NCI-H748 (cell line): Measurements from ENCODE around the gene ANK3.
"Not testable (repeated sequence)": the region's sequence is repeated elsewhere in the genome, so short reads cannot be mapped to it uniquely, and the experiment has no call there.

Experiments used
- DNase-seq: peaks from one replicate; lab custom pipeline; 2025; ENCODE audit not compliant: unreplicated experiment; lab: John Stamatoyannopoulos, UW

ANK3 gene

GRCh38 chr10:60043561-60044241 is 346.0 kb downstream of the ANK3 start:
- DNase-seq, result no peak

DNA sequence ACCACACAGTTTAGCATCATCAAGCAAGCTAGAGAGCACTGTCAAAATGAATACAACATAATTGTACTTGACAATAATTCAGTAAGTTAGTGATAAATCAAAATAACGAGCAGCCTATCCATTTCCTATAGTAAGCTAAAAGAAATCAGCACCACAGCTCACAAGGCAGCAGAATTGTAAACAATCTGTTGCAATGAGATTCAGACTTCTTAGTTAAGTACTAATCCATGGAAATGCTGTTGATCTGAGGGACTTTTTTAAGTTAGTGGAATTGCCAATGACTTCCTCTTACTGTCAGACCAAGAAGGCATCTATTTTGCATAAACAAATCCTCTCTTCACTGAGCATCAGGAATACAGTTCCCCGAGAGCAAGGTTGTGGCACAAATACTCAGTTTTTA is 346.8 kb downstream of the ANK3 start:
- peak; percentile 44 for DNase-seq

DNA sequence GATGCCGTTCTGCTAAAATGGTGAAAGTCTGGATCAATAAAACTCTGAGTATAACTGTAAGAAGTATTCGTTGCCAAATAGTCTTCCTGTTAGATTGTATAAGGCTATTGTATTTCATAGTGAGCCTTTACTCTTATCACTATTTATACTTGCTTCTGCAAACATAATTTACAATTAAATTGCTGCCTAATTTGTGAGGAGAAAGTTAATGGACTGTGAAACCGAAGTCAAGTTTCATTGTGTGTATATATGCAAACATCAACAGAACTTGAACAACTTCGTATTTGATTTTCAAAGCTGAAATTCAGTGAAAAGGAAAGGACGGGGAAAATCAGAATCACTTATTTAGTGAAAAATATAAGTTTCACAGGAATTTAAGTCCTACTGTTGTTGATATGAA is 347.4 kb downstream of the ANK3 start:
- peak; percentile 88 for DNase-seq

GRCh38 chr10:60041489-60042133 is 348.1 kb downstream of the ANK3 start:
- DNase-seq, result peak; percentile 32

- DNase-seq, result no peak
Measured at GRCh38 chr10:60040014-60040662, 349.5 kb downstream of the ANK3 start.

DNA sequence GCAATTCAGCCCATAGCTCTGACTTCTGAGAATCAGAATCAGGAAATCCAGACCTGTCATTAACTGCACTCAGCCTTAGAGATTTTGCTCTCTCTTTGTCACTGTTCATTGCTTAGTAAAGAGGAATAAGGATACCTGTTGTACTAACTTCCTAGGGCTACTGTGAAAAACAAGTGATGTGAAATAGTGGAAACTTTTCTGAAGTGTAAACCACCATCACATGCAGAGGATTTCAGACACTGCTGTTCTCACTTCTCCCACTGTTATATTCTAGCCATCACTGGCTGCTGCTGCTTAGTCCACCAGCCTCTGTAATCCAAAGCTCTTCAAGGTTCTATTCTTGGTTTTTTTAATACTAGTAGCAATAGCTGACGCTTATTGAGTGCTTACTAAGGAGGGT is 353.7 kb downstream of the ANK3 start:
- no peak for DNase-seq

DNA sequence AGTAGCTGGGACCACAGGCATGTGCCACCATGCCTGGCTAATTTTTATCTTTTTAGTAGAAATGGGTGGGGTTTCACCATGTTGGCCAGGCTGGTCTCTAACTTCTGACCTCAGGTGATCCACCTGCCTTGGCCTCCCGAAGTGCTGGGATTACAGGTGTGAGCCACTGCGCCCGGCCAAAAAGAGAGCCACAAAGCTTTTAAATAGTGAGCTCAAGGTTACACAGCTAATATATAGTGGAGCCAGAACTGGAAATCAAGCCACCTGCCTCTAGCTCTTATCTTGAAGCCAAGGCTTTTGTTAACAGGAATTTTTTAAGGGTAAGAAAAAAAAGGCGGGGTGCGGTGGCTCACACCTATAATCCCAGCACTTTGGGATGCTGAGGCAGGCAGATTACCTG is 354.3 kb downstream of the ANK3 start:
- not testable (repeated sequence) for DNase-seq

DNA sequence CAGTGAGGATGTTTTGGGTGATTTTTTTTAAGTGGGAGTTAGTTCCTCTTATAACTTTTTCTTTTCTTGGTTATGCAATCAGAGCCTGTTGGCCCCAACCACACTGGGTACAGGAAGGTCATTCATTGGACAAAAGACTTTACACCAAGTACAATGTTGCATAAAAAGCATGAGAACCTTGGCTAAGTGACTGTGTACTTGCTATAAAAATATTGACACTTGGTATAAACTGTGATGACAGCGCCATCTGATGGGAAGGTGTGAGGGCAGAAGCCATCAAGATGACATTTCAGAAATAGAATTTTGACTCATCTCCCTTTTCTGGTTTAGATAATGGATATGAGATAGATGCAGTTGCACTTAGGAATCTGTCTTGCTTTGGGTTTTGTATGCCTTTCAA is 357.0 kb downstream of the ANK3 start:
- DNase-seq, result peak; percentile 68

GRCh38 chr10:60031664-60032063 is 358.0 kb downstream of the ANK3 start:
- DNase-seq, result no peak

- DNase-seq, result no peak
Measured at GRCh38 chr10:60031183-60031582, 358.5 kb downstream of the ANK3 start.

DNA sequence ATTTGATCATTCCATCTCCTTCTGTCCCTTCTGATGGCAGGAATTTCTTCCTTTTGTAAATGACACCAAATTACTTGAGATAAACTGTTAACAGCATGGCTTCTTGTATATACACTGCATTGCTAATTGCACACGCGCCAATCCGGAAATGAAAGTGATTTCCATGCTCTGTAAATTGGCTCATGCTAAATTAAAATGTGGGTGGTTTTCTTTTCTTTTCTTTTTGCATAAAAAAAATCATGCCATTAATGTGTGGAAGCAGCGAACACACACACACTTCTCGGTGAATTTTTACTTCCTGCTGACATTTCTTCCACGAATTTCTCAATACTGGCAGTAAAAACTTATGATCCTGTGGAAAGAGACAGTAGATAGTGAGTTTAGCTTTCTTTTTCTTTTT is 360.2 kb downstream of the ANK3 start:
- DNase-seq, result peak; percentile 5

DNA sequence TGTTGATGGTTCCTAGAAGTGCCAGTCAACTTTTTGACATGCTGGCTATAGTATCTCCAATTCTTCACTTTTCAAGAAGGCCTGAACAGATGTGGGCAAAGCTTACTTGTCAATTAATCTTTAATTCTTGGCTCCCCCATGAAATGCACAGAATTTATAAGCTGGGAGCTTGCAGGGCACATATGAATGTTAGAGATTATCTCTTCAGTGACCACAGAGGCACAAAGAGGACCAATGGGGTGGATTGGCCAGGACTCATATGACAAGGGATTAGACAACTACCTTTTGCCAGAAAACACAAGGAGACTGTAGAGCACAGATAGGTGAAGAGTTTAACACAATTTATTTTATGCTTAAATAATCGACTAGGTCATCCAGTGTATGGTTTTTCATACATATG is 361.6 kb downstream of the ANK3 start:
- no peak for DNase-seq

DNA sequence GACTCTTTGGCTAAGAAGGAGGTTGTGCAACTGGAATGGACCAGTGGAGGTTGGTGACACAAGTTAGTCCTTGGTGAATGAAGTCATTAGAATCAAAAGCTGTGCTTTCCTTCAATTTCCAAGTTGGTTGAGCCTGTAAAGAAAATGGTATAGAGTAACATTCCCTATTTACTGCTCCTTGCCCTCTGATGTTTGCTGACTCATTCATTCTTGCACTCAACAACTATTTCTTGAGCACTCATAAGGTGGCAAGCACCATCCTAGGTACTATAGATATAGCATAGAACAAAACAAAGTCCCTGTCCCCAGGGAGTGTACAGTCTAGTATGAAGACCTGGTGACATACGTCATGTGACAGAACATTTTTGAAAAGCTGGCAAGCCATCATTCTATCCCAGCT is 364.4 kb downstream of the ANK3 start:
- DNase-seq, result no peak

- DNase-seq, result no peak
Measured at GRCh38 chr10:60024506-60024905, 365.2 kb downstream of the ANK3 start.

DNA sequence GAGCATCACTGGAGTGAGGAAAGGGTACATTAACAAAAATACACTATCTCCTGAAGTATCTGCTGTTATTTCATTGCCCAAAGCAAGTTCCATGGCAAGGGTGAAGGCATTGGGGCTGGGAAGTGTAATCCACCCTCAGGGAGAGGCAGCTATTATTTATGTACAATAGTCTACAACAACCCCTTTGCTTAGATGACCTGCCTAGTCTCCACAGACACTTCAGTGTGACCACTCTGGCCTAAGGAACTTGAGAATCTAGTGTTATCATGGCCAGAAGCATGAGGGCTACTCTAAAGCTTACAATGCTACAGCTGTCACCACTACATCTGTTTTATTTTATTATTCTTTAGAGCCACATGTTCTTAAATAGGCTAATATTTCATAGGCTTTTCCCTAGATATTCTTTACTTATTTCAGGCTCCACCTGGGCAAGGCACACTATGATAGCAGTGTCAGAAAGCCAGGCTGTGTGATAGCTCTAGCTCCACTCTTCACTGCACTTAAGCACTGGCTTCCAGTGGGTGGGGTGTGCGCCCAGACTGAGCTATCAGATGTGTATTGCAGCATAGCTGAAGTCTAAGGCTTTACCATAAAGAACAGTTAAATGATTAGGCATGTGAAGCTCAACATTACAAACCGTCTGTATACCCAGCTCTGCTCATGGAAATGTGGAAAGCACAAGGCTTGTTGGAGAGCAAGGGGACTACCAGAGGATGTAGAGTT is 366.4 kb downstream of the ANK3 start:
- no peak for DNase-seq

DNA sequence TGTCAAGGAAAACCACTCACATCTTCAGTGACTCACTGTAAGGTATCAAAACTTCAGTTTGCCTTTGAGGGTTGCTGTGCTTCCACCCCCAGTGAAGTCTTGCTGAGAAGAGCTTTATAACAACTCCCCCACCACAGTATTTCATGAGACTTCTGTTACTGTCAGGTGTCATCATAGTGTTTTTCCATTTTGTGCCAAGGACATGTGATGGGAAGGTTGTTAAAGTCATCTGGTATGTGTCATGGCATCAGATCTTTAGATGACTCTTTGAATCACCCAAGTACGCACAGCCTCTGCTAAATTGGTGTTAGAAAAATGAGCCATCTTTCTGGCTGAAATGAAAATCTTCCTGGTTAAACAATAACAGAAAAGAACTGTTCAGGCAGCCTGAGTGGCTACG is 368.3 kb downstream of the ANK3 start:
- no peak for DNase-seq

DNA sequence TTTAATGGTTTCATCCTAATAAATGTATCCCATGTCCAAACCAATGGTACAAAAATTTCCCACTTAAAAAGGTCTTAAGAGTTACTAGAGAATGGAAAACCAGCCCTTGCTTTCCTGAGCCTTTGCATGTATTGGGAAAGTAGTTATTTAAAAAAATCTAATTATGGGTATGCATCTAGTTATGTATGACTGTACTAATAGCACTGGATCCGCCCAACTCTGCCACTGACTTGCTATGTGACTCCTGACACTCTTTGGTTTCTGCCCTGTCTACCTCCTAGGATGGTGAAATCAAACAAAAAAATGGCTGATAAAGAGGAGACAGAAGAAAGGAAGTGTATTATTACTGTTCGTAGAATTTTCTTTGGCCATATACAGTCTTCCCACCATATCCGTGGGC is 372.9 kb downstream of the ANK3 start:
- DNase-seq, result no peak

- no peak for DNase-seq
Measured at GRCh38 chr10:60009710-60010383, 379.8 kb downstream of the ANK3 start.

DNA sequence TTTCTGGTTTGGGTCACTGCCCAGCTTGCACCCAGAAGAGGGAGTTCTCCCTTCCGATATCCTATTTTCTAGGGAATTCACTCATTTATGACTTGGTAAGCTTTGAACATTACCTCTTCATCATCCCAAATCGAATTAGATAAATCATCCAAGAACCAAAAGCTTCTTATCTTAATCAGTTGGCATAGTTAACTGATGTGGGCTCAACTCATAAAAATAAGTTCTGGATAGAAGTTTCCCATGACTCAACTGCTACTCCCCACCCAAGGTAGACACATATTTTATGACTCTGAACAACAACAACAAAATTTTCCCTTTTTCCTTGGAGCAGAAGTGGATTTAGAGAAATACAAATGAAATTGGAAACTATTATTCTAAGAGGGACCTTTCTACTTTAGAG is 380.4 kb downstream of the ANK3 start:
- no peak for DNase-seq

- DNase-seq, result no peak
Measured at GRCh38 chr10:60008816-60009215, 380.9 kb downstream of the ANK3 start.

GRCh38 chr10:60006062-60006461 is 383.6 kb downstream of the ANK3 start:
- DNase-seq, result no peak
